HG03469 (cell line): ENCODE results near the gene PRMT9.
A peak's percentile ranks its signal among the peaks of the same experiment; 100 is the strongest.

ENCODE experiments used
- ATAC-seq: cut with Tn5 transposase; IDR thresholded peaks from one replicate; pipeline ENCODE4 v1.9.1; 2021; ENCODE audit warnings: mild to moderate bottlenecking, moderate library complexity, moderate number of reproducible peaks; ENCODE audit not compliant: unreplicated experiment

Gene PRMT9

GRCh38 chr4:147625733-147626132, 58.2 kb downstream of the PRMT9 start:
- no peak for ATAC-seq

GRCh38 chr4:147620315-147620714, 63.6 kb downstream of the PRMT9 start:
- ATAC-seq: no peak

- peak; percentile 2 for ATAC-seq
These were observed 65.9 kb downstream of the PRMT9 start for GRCh38 chr4:147617841-147618691.

- ATAC-seq: peak; percentile 99
These were observed 66.7 kb downstream of the PRMT9 start, which contains the start of gene TMEM184C for GRCh38 chr4:147617173-147617840. Gene TMEM184C (plus strand): TSS chr4:147617397. CDS start chr4:147617957, 560 bp downstream.

- peak; percentile 1 for ATAC-seq
These were observed 67.2 kb downstream of the PRMT9 start for GRCh38 chr4:147616849-147617172.

GRCh38 chr4:147610686-147611085, 73.3 kb downstream of the PRMT9 start:
- ATAC-seq: no peak

- no peak for ATAC-seq
These were observed 76.5 kb downstream of the PRMT9 start for GRCh38 chr4:147607471-147607870.

- ATAC-seq: no peak
These were observed 78.5 kb downstream of the PRMT9 start for GRCh38 chr4:147605499-147605898.

GRCh38 chr4:147599769-147600168, 84.2 kb downstream of the PRMT9 start:
- no peak for ATAC-seq

GRCh38 chr4:147599206-147599605, 84.8 kb downstream of the PRMT9 start:
- no peak for ATAC-seq

- ATAC-seq: no peak
These were observed 86.4 kb downstream of the PRMT9 start for GRCh38 chr4:147597561-147597960.

GRCh38 chr4:147596981-147597380, 87.0 kb downstream of the PRMT9 start:
- no peak for ATAC-seq

GRCh38 chr4:147596377-147596776, 87.6 kb downstream of the PRMT9 start:
- no peak for ATAC-seq

- no peak for ATAC-seq
These were observed 89.4 kb downstream of the PRMT9 start for GRCh38 chr4:147594578-147594977.

GRCh38 chr4:147594107-147594506, 89.9 kb downstream of the PRMT9 start:
- ATAC-seq: no peak

GRCh38 chr4:147591106-147591505, 92.9 kb downstream of the PRMT9 start:
- ATAC-seq: no peak

- peak; percentile 39 for ATAC-seq
These were observed 93.6 kb downstream of the PRMT9 start for GRCh38 chr4:147590249-147590920.

GRCh38 chr4:147589586-147589985, 94.4 kb downstream of the PRMT9 start:
- ATAC-seq: no peak
